Stimulated activated CD4-positive, alpha-beta T cell treated with anti-CD3 and anti-CD28 coated beads, Interleukin-12 subunit alpha, Interleukin-12 subunit beta, amount 100 ng/mL, for 48 hours (primary cell): ENCODE measurements around the gene ARL17B.
"Not testable (repeated sequence)": the region's sequence is repeated elsewhere in the genome, so short reads cannot be mapped to it uniquely, and the experiment has no call there.

Experiments used
- DNase-seq, 3 donors: peaks; one replicate each; pipeline ENCODE4 v3.0.0-alpha.2; 2020; ENCODE audit warnings: low read depth in 2 of 3, low spot score in 1 of 3

The ARL17B gene

DNA sequence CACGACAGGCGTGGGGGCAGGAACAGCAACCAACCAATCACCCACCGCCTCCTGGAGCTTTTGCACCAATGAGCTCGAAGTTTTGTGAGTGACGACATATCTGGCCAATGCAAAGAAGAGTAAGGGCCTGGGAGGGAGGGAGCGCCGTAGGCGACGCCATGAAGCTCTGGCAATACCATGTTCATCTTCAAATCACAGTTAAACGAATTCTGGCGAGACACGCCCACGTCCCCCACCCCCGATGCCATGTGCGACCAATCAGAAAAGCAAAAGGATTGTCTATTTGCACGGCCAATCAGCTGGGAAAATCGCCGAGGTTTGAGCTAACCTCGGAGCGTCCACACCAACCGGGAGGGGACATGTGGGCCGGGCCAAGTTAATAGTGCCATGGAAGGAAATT lies at the start of gene ARL17B:
TSS of gene ARL17B (minus strand) at position 12 of the 400 bp plus-strand sequence. CDS start 3,369 bp downstream, outside the sequence.
- DNase-seq: peak; percentile 64 to 95 (median 71)

DNA sequence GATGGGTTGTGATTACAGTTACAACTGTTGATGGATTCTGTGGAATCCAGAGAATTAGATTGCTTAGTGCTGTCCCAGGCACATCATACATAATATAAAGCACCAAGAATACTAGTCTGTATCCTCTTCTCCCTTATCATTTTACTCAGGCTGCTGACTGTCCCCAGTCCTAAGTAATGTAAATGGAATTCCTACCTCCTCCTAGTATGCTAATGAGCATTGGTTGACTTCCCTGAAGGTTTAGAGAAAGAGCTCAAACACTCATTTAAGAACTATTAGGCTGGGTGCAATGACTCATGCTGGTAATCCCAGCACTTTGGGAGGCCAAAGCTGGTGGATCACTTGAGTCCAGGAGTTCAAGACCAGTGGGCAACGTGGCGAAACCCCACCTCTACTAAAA lies 48.3 kb upstream of the ARL17B start:
- DNase-seq: not testable (repeated sequence)

GRCh38 chr17:46407155-46407554 lies 45.6 kb upstream of the ARL17B start:
- not testable (repeated sequence) for DNase-seq

DNA sequence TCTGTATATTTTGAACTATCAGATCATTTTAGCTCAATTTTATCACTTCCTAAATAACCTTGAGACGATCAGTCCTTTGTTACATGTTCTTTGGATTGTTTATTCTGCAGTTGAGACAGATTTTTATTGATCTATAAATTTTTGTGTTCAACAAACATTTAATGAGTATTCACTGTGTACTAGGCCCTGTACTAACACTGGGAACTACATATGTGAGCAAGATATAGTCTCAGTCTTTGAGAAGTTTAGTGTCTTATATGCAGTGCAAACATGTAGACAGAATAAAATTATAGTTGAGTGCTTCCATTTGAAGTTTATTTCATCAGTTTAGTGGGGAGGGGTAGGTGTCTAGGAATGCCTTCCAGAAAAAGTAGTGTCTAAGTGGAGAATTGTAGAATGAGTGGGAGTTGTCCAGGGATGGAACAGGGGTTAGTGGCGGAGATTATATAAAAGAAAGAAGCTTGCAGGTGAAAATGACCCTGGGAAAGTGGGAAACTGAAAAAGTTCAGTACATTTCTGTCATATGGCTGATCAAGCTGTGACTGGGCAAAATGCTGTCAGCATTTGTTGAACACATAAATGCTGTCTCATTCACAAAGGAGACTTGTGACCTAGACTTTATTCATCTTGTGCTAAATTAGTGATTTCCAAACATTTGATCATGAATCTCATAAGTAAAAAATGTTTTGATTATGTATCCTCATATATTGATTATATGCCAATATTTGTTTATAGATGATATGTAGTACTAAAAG lies 39.6 kb upstream of the ARL17B start:
- DNase-seq: not testable (repeated sequence)

DNA sequence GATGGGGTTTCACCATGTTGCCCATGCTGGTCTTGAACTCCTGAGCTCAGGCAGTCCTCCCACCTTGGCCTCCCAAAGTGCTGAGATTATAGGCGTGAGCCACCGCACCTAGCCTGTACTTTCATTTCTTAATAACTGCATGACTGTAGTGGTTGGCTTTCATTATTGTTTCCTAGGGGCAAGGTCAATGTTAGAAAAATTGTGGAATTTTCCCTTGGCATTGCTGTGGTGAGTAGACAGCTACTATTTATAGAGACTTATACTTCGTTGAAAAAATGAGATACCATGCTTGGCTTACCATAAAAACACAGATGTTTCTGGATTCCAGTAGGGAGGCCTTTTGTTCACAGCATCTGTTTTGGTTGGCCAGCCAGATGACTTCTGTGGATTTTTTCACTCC lies 39.0 kb upstream of the ARL17B start:
- DNase-seq: not testable (repeated sequence)

DNA sequence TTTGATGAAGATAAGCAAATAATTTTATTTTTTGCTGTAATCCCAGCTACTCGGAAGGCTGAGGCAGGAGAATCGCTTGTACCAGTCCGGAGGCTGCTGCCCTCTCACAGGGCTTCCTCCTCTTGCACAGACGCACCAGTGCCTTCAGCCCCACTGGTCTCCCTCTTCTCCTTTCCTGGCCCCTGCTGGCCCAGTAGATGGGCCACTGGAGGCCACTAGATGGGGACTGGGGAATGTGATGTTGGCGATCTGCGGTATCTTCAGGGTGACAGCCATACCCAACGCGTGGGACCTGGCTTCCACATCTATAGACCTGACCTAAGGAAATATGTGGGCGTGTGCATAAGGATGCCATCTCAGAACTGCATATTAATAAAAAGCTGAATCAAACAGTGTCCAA lies 38.4 kb upstream of the ARL17B start:
- DNase-seq: not testable (repeated sequence)

DNA sequence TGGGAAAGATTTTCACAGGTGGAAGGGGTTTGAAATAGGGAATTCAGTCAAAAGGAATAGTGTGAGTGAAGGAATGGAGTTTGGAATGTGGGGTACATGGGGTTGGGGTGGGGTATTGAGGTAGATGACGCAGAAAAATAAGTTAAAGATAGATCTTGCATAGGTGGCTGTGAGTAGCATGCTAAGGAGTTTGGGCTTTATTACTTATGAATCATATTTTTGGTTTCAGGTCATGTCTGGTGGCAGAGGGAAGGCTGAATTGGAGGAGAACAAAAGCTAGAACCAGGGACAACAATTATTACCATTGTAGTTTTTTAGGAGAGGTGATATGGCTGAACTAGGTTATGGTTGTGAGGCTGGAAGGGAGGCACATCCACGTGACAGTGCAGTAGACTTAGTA lies 34.7 kb upstream of the ARL17B start:
- not testable (repeated sequence) for DNase-seq

DNA sequence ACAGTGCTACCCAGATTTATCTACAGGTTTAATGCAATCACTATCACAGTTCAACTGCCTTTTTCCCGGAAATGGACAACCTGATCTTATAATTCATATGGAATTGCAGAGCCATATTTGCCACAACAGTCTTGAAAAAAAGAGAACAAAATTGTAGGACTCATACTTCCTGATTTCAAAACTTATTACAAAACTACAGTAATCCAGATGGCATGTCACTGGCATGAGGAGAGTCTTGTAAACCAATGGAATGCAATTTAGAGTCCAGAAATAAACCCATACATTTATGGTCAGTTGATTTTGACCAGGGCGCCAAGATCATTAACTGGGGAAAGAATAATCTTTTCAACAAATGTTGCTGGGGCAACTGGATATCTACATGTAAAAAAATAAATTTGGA lies 32.1 kb upstream of the ARL17B start:
- not testable (repeated sequence) for DNase-seq

GRCh38 chr17:46385491-46385890 lies 23.9 kb upstream of the ARL17B start:
- DNase-seq: not testable (repeated sequence)

- not testable (repeated sequence) for DNase-seq
Observed at GRCh38 chr17:46383118-46383517, 21.6 kb upstream of the ARL17B start.

- DNase-seq: not testable (repeated sequence)
Observed at GRCh38 chr17:46373418-46373817, 11.9 kb upstream of the ARL17B start.

- not testable (repeated sequence) for DNase-seq
Observed at GRCh38 chr17:46372236-46373229, 11.0 kb upstream of the ARL17B start.

DNA sequence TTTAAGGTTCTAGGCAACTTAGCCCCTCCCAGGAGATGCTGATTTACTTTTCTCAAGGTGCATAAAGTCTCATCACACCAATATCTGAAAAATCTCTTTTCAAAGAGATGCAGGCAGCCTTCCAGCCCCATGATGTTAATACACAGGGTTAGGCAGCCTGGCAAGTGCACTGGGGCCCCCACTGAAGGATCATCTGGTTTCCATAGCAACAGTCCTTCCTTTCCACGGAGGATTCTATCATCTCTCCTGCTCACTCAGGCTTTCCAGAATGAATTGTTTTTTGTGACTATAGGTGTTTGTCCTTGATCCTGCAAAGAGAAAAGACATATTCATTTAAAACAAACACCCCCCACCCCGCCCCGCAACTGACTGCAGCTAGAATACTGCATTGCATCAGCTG lies 6.0 kb upstream of the ARL17B start:
- not testable (repeated sequence) for DNase-seq

DNA sequence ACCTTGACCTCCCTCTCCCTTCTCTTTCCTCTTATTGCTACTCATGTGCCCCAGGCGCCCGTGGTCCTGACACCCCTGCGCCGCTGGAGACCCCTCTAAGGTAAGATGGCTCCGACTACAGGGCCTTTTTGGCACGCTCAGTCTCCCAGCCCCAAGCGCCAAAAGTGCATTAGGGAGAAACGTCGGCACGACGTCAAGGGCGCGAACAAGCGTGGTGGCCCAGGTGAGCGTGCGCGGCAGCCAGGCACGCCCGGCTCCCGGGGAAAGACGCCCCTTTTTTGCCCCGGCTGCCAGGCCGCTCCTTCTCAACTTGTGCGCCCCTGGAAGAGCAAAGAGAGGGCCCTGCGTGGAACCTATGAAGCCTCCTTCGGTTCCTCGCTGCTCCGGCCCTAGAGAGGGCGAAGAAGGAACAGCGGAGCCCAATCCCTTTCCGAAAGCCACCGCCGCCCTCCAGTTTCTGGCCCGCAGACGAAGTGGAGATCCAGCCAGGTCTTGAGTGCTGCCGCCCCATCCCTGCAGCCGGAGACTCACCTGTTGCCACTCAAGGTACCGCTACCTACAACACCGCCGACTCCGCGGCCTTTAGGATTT lies 326 bp downstream of the ARL17B start:
- not testable (repeated sequence) for DNase-seq

DNA sequence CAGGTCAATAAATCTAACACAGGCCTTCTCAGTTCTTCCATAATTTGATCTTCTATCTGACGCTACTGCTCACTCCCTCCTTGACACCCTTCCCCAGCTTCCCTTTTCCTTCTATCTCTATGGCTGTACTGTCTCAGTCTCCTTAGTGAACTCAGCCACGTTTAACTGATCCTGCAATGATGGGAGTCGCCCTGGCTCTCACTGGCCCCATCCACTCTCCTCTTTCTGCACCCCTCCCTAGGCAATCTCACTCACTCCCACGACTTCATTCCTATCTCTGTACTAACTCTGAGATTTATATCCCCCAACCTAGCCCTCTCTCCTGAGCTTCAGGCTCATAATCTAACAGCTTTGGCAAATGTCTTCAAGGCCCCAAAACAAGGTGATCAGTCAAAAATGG lies 7.7 kb downstream of the ARL17B start:
- not testable (repeated sequence) for DNase-seq

DNA sequence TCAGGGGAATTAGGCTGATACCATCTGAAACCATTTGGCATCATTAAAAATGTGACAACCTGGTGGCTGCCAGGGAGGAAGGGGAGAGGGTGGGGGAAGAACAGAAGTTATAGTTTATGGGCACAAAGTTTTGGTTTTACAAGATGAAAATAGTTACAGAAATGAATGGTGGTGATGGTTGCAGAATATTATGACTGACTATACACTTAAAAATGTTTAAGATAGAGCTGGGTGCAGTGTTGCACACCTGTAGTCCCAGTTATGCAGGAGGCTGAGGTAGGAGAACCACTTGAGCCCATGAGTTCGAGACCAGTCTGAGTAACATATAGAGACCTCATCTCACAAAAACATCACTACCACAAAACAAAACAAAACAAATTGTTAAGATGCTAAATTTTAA lies 12.5 kb downstream of the ARL17B start:
- DNase-seq: not testable (repeated sequence)

- DNase-seq: not testable (repeated sequence)
Observed at GRCh38 chr17:46348345-46348744, 13.2 kb downstream of the ARL17B start.

DNA sequence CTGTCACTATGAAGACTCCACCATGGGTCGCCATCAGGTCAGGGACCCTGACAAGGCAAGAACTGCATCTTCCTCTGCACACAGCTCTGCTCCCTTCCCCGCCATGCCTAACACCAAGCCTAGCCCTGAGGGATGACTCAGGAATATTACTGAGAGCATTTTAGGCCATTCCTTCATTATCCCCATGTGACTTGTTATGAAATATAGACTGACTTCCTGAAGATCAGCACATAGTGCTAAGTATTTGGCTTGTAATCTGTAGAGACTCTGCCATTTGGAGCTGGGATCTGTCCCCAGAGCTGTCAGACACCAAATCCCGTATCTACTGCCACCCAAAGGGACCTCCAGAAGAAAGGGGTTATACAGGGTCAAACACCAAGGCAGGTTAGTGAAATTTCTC lies 19.4 kb downstream of the ARL17B start:
- not testable (repeated sequence) for DNase-seq

GRCh38 chr17:46341220-46341619 lies 20.3 kb downstream of the ARL17B start:
- not testable (repeated sequence) for DNase-seq

GRCh38 chr17:46294831-46295230 lies 66.7 kb downstream of the ARL17B start, which contains the start of gene LRRC37A:
TSS of gene LRRC37A (plus strand) at chr17:46295131. CDS start at chr17:46295134, 3 bp downstream.
- not testable (repeated sequence) for DNase-seq

DNA sequence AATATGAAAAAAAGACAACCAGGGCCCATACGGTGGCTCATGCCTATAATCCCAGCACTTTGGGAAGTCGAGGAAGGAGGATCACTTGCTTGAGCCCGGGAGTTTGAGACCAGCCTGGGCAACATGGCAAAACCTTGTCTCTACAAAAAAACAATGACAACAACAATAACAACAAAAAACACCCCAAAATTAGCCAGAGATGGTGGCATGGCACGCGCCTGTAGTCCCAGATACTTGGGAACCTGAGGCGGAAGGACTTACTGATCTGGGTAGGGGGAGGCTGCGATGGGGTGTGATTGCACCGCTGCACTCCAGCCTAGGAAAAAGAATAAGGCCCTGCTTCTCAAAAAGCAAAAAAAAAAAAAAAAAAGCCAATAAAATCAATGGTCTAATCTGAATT lies 69.9 kb downstream of the ARL17B start:
- DNase-seq: not testable (repeated sequence)
